ENCODE measurements around the gene HECW1. TPM values are rescaled to one million over a fixed set of nuclear protein-coding genes. Genes with fewer than 3 reads are reported as not detected.

HECW1 gene
- total and polyA plus RNA-seq, 2 donors (not counting 1 experiment from before 2014, with no cell fraction given): not detected

DNA sequence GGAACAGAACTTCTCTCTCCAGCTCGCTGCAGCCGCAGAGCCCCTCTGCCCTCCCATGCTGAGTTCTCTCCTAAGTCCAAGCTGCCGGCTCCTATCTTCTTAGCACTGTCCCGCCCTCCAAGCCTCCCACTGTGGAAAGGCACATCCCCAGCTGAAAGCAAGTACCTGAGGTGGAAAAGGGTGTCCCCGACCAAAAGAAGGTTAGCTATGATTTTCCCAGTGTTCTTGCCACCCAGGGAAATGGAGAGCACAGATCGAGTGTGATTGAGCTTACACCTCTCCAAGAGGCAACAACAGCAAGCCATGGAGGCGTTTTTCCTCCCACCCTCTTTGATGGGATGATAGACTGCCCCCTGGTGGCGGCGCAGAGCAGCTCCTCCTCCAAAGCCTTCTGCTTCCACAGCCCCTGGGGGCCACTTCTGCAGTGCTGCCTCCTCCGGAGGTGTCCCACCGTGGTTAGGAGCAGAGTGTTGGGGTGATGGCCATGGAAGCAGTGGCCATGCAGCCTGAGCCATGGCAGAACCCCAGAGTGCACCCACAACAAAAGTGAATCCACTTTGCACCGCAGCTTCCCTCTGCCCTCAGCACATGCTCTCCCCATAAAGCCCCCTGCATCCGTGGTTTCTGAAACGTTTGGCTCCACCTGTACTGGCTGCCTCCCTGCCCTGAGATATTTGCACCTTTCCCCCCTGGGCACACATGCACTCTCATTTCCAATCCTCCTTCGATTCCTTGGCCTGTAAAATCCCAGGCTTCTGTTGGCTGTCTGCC lies 327.4 kb downstream of the HECW1 start:
- no peak overlapping the region for H3K4me3 Mint-ChIP-seq

More for the DNA sequence above, 327.4 kb downstream of the HECW1 start:
- Histone ChIP-seq H3K36me3 (replicated peaks in 1 of 2; ENCODE audit: control extremely low read depth in 1 of 2, control insufficient read depth in 1 of 2, extremely low read depth in 1 of 2, insufficient read depth in 2 of 2, low read length in 1 of 2) (no peaks in the 10 kb centered on the region), H2AFZ (ENCODE audit: insufficient read depth, low read depth, low read length, poor library complexity, severe bottlenecking) (no peak overlapping the region), H3K27ac (ENCODE audit: low read length in 2 of 2) (no peak overlapping the region), H3K4me2 (replicated peaks; ENCODE audit: low read depth, low read length, poor library complexity, severe bottlenecking) (no peak overlapping the region), H4K20me1 (ENCODE audit: control insufficient read depth, insufficient read depth, low read length, poor library complexity, severe bottlenecking) (no peaks in the 10 kb centered on the region), H3K9me3 (ENCODE audit: control extremely low read depth in 1 of 3, control insufficient read depth in 2 of 3, insufficient read depth in 1 of 3, low read length in 2 of 3) (no peaks in the 10 kb centered on the region), H3K4me1 (ENCODE audit: control insufficient read depth in 2 of 2, insufficient read depth in 2 of 2, low read length in 2 of 2) (no peaks in the 10 kb centered on the region), H3K4me3 (ENCODE audit: control extremely low read depth in 1 of 5, extremely low read depth in 1 of 5, insufficient read depth in 1 of 5, low read depth in 2 of 5, low read length in 4 of 5) (no peak overlapping the region), H3K27me3 (replicated peaks in 1 of 4; ENCODE audit: control extremely low read depth in 1 of 4, control insufficient read depth in 3 of 4, insufficient read depth in 4 of 4, low read length in 3 of 4) (peaks cover 0 to 4% (median 0%) of the 10 kb centered on the region in 4 experiments), H3K9ac (ENCODE audit: low read length) (no peak overlapping the region), H3K79me2 (ENCODE audit: control insufficient read depth, insufficient read depth, low read length) (no peaks in the 10 kb centered on the region)
- no peak for TF ChIP-seq EZH2 (IDR thresholded peaks at IDR 0.05; ENCODE audit: borderline replicate concordance, insufficient read depth, low read depth, low read length, poor library complexity, severe bottlenecking)
- TF ChIP-seq, protein P1, sequence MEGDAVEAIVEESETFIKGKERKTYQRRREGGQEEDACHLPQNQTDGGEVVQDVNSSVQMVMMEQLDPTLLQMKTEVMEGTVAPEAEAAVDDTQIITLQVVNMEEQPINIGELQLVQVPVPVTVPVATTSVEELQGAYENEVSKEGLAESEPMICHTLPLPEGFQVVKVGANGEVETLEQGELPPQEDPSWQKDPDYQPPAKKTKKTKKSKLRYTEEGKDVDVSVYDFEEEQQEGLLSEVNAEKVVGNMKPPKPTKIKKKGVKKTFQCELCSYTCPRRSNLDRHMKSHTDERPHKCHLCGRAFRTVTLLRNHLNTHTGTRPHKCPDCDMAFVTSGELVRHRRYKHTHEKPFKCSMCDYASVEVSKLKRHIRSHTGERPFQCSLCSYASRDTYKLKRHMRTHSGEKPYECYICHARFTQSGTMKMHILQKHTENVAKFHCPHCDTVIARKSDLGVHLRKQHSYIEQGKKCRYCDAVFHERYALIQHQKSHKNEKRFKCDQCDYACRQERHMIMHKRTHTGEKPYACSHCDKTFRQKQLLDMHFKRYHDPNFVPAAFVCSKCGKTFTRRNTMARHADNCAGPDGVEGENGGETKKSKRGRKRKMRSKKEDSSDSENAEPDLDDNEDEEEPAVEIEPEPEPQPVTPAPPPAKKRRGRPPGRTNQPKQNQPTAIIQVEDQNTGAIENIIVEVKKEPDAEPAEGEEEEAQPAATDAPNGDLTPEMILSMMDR (IDR thresholded peaks at IDR 0.05): peak; percentile 75
- H3K27me3 Mint-ChIP-seq: peaks cover 22% of the 10 kb centered on the region
- H3K27ac Mint-ChIP-seq: no peak overlapping the region
- ATAC-seq (ENCODE audit: low read depth) (no peak), DNase-seq (peak; percentile 60)
- whole genome bisulfite sequencing (ENCODE audit: insufficient coverage): 60% methylated on average over 10 of the region's 15 CpGs
- no peaks in the 10 kb centered on the region for H3K4me1 Mint-ChIP-seq
- no peaks in the 10 kb centered on the region for H3K9me3 Mint-ChIP-seq (ENCODE audit: insufficient read depth)
- intact Hi-C loops (cut with micrococcal nuclease): no loop called here
- ChIA-PET POLR2A (no interaction called here), CTCF (interaction anchor here (0.9 to 2.3 kb wide), 11 partner anchors 9 to 397 kb away, joined by 3 to 13 read pairs (median 3); no protein-coding TSS in a partner anchor)

All from B cell (primary cell).